Mesothelial cell of epicardium (in vitro differentiated cells): ENCODE measurements around the gene CCDC197. TPM values are rescaled to one million over a fixed set of nuclear protein-coding genes. Genes with fewer than 3 reads are reported as not detected.

ENCODE experiments used
- DNase-seq, 2 experiments: peaks; one replicate each; pipeline ENCODE4 v3.0.0; 2021; ENCODE audit warnings: low spot score in 2 of 2; ENCODE audit not compliant: unreplicated experiment in 2 of 2
- H3K27ac Mint-ChIP-seq: 2 replicates; pipeline ENCODE4 v1.8.0; 2021; ENCODE audit warnings: mixed read lengths
- H3K27me3 Mint-ChIP-seq: 2 replicates; pipeline ENCODE4 v1.8.0; 2021; ENCODE audit warnings: low read depth, mixed read lengths
- H3K36me3 Mint-ChIP-seq: 2 replicates; pipeline ENCODE4 v1.8.0; 2021; ENCODE audit warnings: mixed read lengths
- H3K4me1 Mint-ChIP-seq: 2 replicates; pipeline ENCODE4 v1.8.0; 2021; ENCODE audit warnings: mixed read lengths
- H3K4me3 Mint-ChIP-seq: 2 replicates; pipeline ENCODE4 v1.8.0; 2021; ENCODE audit warnings: mild to moderate bottlenecking, moderate library complexity, mixed read lengths
- H3K9me3 Mint-ChIP-seq: 2 replicates; pipeline ENCODE4 v1.8.0; 2021; ENCODE audit warnings: mixed read lengths
- CTCF ChIP-seq: fragments of 200-600 bp; sonication (generic); IDR thresholded peaks from one replicate; pipeline ENCODE4 v1.5.0; 2021; ENCODE audit warnings: antibody characterized with exemption; ENCODE audit not compliant: unreplicated experiment
- total RNA-seq: library from RNA; stranded (reverse); gene quantifications from 3 replicates; pipeline ENCODE4 v1.2.1, GENCODE V29; 2021

CCDC197 gene
- total RNA-seq, 1 donor from 2014 or later = not detected

- Mint-ChIP-seq H3K4me1 (peaks cover 24% of the 10 kb centered on the region), H3K36me3 (no peaks in the 10 kb centered on the region), H3K27ac (no peak overlapping the region), H3K9me3 (no peaks in the 10 kb centered on the region), H3K27me3 (no peaks in the 10 kb centered on the region), H3K4me3 (no peak overlapping the region)
- no peak for TF ChIP-seq CTCF
- no peak for DNase-seq
These were observed 10.1 kb upstream of the CCDC197 start for GRCh38 chr14:93986955-93987354.

DNA sequence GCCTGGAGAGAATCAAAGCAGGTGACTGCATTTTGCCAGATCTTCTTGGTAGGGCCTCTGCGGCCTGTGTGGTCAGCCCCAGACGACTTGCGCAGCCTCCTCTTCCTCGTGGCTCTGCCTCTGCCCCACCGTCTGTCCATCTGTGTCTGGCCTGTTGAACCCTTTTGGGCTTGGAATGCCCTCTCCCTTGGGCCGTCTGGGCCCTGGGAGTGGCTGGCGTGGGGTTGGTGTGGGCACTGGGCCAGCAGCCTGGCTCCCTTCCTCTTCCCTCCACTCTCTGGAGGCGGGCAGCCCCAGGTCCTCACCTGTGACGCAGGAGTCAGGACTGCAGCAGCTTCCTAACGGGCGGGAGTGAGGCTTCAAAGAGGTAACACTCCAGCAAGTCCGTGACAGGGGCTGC is 9.7 kb upstream of the CCDC197 start:
- H3K27me3 Mint-ChIP-seq = no peaks in the 10 kb centered on the region
- TF ChIP-seq CTCF = no peak
- no peaks in the 10 kb centered on the region for H3K36me3 Mint-ChIP-seq
- no peak overlapping the region for H3K27ac Mint-ChIP-seq
- DNase-seq = no peak
- no peaks in the 10 kb centered on the region for H3K9me3 Mint-ChIP-seq
- H3K4me1 Mint-ChIP-seq = peaks cover 24% of the 10 kb centered on the region
- H3K4me3 Mint-ChIP-seq = no peak overlapping the region

- no peak for TF ChIP-seq CTCF
- H3K27me3 Mint-ChIP-seq = no peaks in the 10 kb centered on the region
- no peaks in the 10 kb centered on the region for H3K9me3 Mint-ChIP-seq
- H3K4me1 Mint-ChIP-seq = peaks cover 24% of the 10 kb centered on the region
- H3K36me3 Mint-ChIP-seq = no peaks in the 10 kb centered on the region
- no peak overlapping the region for H3K4me3 Mint-ChIP-seq
- DNase-seq = no peak
- no peak overlapping the region for H3K27ac Mint-ChIP-seq
These were observed 9.2 kb upstream of the CCDC197 start for GRCh38 chr14:93987815-93988476.

DNA sequence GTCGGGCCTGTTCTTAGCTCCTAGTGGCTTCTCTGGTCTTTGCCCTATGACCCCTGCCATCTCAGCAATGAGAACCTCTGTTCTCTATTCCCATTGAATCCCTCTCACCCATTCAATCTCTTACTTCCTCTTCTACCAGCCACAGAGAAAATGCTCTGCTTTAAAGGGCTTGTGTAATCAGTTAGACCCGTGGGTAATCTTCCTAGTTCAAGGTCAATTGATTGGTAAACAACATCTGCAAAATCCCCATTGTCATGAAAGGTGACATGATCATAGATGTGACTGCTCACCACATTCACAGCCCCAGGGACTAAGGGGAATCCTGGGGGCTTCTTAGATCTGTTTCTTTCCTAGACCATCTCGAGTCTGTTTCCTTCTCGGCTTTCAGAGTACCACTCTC is 7.2 kb upstream of the CCDC197 start:
- Mint-ChIP-seq H3K4me1 (peaks cover 22% of the 10 kb centered on the region), H3K4me3 (no peak overlapping the region), H3K36me3 (no peaks in the 10 kb centered on the region), H3K27ac (no peak overlapping the region), H3K27me3 (no peaks in the 10 kb centered on the region), H3K9me3 (no peaks in the 10 kb centered on the region)
- TF ChIP-seq CTCF = no peak
- DNase-seq = no peak

DNA sequence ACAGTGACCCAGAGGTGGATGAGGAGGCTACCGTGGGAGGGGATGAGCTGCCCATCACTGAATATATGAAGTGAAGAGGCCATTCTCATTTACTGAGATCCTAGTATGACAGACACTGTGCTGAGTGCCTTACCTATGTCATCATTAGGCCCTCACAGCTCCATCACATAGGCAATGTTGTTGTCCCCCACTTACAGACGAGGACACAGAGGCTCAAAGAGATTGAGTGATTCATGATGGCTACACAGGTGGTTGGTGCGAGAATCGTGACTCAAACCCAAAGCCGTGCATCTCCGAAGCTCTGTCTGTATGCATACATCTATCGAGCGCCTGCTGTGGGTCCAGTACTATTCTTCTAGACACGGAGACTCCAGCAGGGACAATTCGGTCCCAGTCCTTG is 5.9 kb upstream of the CCDC197 start:
- DNase-seq = no peak
- Mint-ChIP-seq H3K9me3 (no peaks in the 10 kb centered on the region), H3K4me3 (no peak overlapping the region), H3K4me1 (peaks cover 13% of the 10 kb centered on the region), H3K27me3 (no peaks in the 10 kb centered on the region), H3K36me3 (no peaks in the 10 kb centered on the region), H3K27ac (no peak overlapping the region)
- no peak for TF ChIP-seq CTCF

DNA sequence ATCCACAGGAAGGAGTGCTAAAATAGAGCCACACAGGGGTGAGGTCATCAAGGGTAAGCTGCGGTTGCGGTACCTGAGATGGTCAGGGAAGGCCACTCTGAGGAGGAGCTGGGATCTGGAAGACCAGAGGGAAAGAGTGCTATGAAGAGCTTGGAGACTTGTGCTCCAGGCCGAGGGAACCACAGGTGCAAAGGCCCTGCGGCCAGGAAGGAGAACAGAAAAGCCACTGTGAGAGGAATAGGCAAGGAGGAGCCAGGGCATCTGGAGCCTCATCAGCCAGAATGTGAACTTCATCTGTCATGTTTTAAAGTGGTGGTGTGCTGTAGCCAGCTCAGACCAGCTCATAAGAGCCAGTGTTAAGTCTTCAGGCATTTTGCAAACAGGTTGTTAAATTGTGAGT is 5.5 kb upstream of the CCDC197 start:
- TF ChIP-seq CTCF = no peak
- no peaks in the 10 kb centered on the region for H3K27me3 Mint-ChIP-seq
- no peak for DNase-seq

More for the DNA sequence above, 5.5 kb upstream of the CCDC197 start:
- no peaks in the 10 kb centered on the region for H3K9me3 Mint-ChIP-seq
- peaks cover 11% of the 10 kb centered on the region for H3K4me1 Mint-ChIP-seq
- H3K36me3 Mint-ChIP-seq = no peaks in the 10 kb centered on the region
- no peak overlapping the region for H3K4me3 Mint-ChIP-seq
- H3K27ac Mint-ChIP-seq = no peak overlapping the region
